NCI-H2081 (cell line): ENCODE results near the gene SPATA13.
"Not testable (repeated sequence)": the region's sequence is repeated elsewhere in the genome, so short reads cannot be mapped to it uniquely, and the experiment has no call there.

Experiments used
- DNase-seq, 2 experiments: peaks; one replicate each; lab custom pipeline; 2025; lab: John Stamatoyannopoulos, UW

Gene SPATA13

GRCh38 chr13:24313439-24313838, 152.9 kb downstream of the SPATA13 start:
- DNase-seq = no peak

- not testable (repeated sequence) for DNase-seq
These were observed 157.3 kb downstream of the SPATA13 start for GRCh38 chr13:24317835-24318234.

GRCh38 chr13:24318878-24319277, 158.4 kb downstream of the SPATA13 start:
- DNase-seq = not testable (repeated sequence)

GRCh38 chr13:24319641-24320040, 159.1 kb downstream of the SPATA13 start:
- DNase-seq = not testable (repeated sequence)

GRCh38 chr13:24321416-24321815, 160.9 kb downstream of the SPATA13 start:
- not testable (repeated sequence) for DNase-seq

- not testable (repeated sequence) for DNase-seq
These were observed 161.9 kb downstream of the SPATA13 start for GRCh38 chr13:24322470-24322869.

GRCh38 chr13:24323036-24323738, 162.7 kb downstream of the SPATA13 start:
- no peak for DNase-seq

GRCh38 chr13:24323739-24324075, 163.2 kb downstream of the SPATA13 start:
- DNase-seq = no peak

GRCh38 chr13:24327598-24327997, 167.1 kb downstream of the SPATA13 start:
- DNase-seq = not testable (repeated sequence)

GRCh38 chr13:24328145-24328544, 167.6 kb downstream of the SPATA13 start:
- no peak for DNase-seq

- DNase-seq = no peak
These were observed 178.2 kb downstream of the SPATA13 start for GRCh38 chr13:24338721-24339120.

GRCh38 chr13:24339937-24340607, 179.6 kb downstream of the SPATA13 start:
- no peak for DNase-seq

- no peak for DNase-seq
These were observed 180.1 kb downstream of the SPATA13 start for GRCh38 chr13:24340608-24340955.

- peak in 1 of 2 experiments; percentile 1 for DNase-seq
These were observed 180.9 kb downstream of the SPATA13 start for GRCh38 chr13:24341439-24341838.

- no peak for DNase-seq
These were observed 187.9 kb downstream of the SPATA13 start for GRCh38 chr13:24348385-24348784.

- peak; percentile 73 to 88 for DNase-seq
These were observed 188.4 kb downstream of the SPATA13 start for GRCh38 chr13:24348797-24349515.

- DNase-seq = not testable (repeated sequence)
These were observed 189.5 kb downstream of the SPATA13 start for GRCh38 chr13:24349778-24350664.

- DNase-seq = no peak
These were observed 190.9 kb downstream of the SPATA13 start for GRCh38 chr13:24351423-24351822.

- no peak for DNase-seq
These were observed 193.2 kb downstream of the SPATA13 start for GRCh38 chr13:24353736-24354135.

GRCh38 chr13:24355103-24355502, 194.6 kb downstream of the SPATA13 start:
- DNase-seq = no peak

- no peak for DNase-seq
These were observed 195.8 kb downstream of the SPATA13 start for GRCh38 chr13:24356270-24356669.
